GM21737 (cell line): Measurements from ENCODE around the gene ARHGAP15.

Source experiments
- ATAC-seq: cut with Tn5 transposase; IDR thresholded peaks from one replicate; pipeline ENCODE4 v1.9.1; 2021; ENCODE audit warnings: mild to moderate bottlenecking, moderate library complexity; ENCODE audit not compliant: unreplicated experiment

Gene ARHGAP15

DNA sequence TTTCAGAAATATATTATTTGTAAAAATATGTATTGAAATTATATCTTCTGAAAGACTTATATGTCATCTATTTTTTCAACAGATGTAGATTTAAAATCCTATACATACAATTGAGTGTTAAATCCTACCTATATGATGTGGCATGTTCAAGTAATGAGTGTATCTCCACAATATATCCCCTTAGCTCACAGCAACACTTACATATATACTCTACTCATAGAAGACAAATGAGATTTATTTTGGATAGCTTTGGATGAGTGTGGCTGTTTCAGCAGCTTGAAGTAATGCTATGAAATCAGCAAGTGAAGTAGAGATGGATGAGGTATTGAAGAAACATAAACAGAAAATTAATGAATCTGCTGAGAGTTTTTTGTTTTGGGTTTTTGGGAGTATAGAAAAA lies 263.1 kb downstream of the ARHGAP15 start:
- ATAC-seq, result no peak

GRCh38 chr2:143394062-143394461 lies 264.8 kb downstream of the ARHGAP15 start:
- ATAC-seq, result no peak

DNA sequence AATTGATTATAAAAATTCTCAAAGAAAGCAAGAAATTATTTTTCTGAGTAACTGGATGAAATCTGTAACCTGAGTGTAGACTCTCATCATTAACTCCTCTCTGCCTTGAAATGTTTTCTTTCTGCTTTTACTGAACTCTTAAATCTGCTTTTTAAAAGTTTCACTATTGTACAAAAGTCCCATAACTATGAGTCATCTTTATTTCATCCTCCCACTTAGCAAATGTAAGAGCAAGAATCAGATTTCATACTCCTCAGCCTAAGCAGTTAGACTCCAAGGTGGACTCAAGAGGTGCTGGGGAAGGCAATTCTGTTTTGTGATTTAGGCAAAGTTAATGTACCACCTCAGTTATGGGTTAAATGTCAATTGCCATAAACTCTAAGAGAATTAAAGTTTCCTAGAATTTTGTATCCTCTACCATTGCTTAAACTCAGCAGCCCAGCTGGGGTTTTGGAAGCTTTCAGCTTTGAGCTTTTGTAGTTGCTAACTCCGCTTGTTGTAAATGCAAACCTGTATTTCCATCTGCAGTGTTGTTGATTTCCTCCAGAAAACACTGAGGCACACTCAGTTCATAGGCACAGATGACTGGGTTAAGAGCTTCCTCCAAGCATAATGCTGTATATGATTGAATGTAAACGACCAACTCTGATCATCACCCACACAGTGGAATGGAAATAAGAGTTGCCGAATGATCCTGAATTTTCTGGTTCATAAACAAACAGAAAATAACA lies 268.8 kb downstream of the ARHGAP15 start:
- peak; percentile 70 for ATAC-seq

DNA sequence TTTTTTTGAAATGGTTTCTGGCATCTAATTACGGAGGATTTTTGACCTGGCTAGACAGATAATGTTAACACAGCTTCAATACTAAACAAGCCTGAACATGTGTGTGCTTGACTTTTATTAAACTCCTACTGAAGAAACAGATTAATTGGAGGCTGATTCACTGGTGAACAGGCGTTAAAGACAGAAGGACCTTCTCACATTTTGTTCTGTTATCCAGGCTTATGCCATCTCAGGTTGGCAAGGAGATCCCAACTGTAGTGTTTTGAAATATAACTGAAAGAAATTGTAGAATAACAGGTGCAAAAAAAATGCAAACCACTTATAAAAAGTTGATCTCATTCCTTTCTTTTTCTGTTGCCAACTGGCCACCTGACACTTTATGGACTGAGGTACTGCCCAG lies 269.6 kb downstream of the ARHGAP15 start:
- no peak for ATAC-seq

DNA sequence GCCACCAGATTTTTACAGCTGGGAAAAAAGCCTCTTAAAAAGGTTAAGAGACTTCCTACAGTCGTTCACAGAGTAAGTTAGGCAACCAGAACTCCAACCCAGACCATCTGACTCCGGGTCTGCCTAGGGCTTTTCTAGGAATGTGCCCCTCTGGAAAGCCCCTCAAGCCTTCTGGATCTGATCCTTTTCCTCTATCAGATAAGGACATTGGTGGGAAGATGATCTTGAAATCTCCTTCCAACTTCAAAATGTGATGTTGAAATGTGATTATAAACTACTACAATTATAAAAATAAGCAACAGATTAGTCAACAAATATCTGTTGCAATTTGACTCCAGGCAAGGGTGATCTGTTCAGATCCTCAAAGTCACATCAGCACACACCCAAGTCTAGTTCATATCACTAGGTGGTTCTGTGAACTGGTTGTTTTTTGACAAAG lies 270.4 kb downstream of the ARHGAP15 start:
- no peak for ATAC-seq

GRCh38 chr2:143401861-143402260 lies 272.6 kb downstream of the ARHGAP15 start:
- ATAC-seq, result no peak

DNA sequence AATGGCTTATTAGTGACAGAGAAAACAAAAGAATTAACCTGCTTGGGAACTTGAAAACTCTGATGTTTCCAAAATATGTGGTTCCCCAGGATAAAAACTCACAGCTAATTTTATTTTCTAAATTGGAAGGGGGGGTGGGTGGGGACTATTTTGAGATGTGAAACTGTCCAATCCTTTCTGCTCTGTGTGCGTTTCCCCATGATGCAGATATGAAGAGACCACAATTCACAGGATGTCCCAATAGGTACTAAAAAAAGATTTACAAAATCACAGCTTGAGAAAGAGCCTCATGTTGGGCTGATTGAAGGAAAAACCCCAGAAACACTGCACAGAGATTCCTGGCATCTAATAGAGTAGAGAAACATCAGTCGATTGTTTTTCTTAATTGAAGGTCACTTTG lies 273.2 kb downstream of the ARHGAP15 start:
- ATAC-seq, result no peak

DNA sequence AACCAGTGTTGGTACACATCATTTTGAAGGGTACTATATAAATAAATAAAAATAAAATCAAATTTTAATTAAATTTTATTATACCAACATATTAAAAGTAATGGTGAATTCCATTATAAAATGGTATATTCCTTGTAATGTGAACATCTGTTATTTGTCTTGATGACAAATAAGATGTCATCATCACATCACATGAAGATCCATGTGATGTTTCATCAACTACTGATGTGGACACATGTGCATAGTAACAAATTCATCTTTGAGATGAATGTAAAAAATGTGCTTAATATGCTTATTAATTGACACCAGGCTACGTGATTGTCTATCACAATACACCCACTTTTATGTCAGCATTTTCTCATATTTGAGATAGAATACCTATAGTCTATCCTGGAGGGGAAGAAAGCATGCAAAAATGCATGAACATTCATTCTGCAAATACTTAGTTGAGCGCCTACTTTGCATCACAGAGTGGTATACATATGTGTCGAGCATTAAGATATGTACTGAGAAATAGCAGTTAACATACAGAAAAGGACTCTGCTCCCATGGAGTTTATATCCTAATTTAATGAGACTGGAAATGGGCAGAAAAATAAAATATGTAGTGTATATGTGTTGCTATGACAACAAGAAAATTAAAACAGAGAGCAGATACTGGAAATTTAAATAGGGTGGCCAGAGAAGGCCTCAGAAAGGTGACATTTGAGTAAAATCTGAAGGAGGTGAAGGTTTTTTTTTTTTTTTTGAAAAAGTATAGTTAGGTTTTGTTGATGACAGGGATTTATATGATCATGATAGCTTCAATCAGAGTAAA lies 281.1 kb downstream of the ARHGAP15 start:
- no peak for ATAC-seq

GRCh38 chr2:143415571-143415970 lies 286.4 kb downstream of the ARHGAP15 start:
- ATAC-seq, result no peak

- no peak for ATAC-seq
These were observed 288.2 kb downstream of the ARHGAP15 start for GRCh38 chr2:143417428-143417827.

- ATAC-seq, result no peak
These were observed 291.1 kb downstream of the ARHGAP15 start for GRCh38 chr2:143420313-143420712.

GRCh38 chr2:143422681-143423080 lies 293.5 kb downstream of the ARHGAP15 start:
- peak; percentile 92 for ATAC-seq

DNA sequence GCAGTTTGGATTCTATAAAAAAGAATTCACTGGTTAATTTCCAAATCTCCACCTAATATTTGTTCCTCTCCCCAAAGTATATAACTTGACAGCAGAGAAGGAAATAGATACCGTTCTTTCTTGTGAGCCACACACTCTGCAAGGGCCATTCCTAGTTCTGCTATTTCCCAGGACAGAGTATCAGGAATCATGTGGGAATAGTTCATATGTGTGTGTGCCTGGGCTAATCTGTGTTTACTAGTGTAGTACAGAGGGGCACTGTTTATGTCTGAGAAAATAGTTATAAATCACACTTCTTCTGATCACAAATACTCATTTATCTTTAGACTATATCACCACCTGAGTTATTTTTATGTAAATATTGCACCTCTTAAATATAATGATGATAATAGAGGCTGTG lies 296.7 kb downstream of the ARHGAP15 start:
- no peak for ATAC-seq

- no peak for ATAC-seq
These were observed 297.1 kb downstream of the ARHGAP15 start for GRCh38 chr2:143426296-143426695.

- ATAC-seq, result no peak
These were observed 299.5 kb downstream of the ARHGAP15 start for GRCh38 chr2:143428700-143429099.

DNA sequence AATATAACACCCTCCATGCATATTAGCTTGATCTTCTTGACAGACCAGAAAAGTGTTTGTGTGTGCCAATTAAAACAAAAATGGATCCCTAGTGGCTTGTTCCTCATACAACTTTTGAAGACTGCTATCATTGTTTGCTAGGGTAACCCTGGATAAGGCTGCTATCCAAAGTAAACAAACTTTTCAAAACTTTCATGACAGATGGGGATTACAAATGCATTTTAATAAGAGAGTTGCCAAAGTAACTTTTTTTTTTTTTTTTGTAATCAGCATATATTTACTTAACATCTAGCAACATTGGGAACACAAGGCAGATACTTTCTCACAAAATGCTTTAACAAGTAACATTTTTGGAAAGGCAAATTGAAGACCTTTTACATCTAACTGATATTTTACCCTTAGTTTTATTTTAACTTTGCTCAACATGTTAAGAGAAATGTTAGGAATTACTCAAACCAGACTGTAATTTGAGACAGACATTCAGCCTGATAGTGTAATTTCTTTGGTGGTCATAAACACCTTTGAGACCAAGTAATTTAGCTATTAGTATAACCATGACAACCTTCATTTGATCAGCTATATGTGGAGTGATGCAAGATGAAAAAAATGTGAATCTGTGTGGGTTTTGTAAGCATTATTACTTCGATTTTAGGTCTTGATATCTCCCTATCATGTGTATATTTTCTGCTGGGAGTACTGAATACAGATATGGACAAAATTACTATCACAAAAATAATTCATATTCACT lies 300.9 kb downstream of the ARHGAP15 start:
- no peak for ATAC-seq

DNA sequence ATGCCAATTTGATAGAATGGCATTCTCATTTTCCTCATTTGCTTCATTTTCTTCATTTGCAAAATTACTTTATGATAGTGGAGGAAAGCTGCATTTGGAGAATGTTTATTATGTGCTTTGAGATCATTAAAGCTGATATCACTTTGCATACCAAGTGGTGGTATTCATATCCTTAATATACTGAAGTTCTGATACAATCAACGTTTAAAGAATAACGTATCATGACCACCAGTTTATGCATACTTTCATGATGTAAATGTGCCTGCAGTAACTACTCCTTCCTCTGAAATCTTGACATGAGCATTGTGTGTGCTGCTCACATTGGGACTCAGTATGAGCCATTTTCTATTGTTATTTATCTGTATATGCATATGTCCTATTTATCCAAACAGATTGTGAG lies 302.1 kb downstream of the ARHGAP15 start:
- no peak for ATAC-seq

GRCh38 chr2:143433251-143433650 lies 304.0 kb downstream of the ARHGAP15 start:
- ATAC-seq, result no peak

GRCh38 chr2:143433840-143434239 lies 304.6 kb downstream of the ARHGAP15 start:
- no peak for ATAC-seq

DNA sequence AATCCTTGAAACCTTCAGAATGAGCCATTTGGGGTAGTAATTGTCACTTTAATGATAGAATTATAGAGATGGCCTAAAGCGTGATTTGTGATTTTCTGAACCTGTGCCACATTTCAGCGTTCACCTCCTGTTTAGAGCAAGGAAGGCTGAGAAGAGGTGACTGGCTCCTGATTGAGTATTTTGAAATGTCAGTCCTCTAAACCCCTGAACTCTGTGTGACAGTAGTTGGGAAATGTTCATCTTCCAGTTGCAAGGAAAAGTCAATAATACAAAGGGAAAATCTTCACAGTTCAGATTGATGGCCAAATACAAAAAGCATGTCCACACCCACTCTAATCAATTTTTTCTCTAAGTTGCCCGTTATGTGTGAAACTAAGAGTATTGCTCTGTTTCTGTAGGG lies 305.2 kb downstream of the ARHGAP15 start:
- ATAC-seq, result no peak

DNA sequence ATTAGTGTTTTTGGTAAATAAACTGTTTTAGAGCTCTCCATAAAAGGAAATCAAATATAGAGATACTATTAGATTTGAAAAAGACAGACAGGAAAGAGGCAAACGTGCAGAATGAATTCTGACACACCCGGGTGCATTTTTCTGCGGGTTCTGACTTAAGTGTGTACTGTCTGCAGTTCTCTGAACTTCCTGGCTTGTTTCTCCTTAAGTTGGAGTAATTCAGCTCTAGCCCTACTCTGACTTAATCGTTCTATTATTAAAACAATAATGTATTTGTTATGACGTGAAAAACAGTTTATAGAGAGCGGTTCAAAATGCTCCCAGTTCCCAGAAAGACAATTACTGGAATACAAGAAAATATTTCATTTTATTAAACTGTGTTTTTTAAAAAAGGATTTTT lies 305.9 kb downstream of the ARHGAP15 start:
- ATAC-seq, result no peak

- ATAC-seq, result no peak
These were observed 307.7 kb downstream of the ARHGAP15 start for GRCh38 chr2:143436951-143437350.
